ENCODE measurements around the gene BOD1L1. TPM values are rescaled to one million over a fixed set of nuclear protein-coding genes. Genes with fewer than 3 reads are reported as not detected.

The BOD1L1 gene
- total RNA-seq, 1 donor from 2014 or later: 28.4 TPM

DNA sequence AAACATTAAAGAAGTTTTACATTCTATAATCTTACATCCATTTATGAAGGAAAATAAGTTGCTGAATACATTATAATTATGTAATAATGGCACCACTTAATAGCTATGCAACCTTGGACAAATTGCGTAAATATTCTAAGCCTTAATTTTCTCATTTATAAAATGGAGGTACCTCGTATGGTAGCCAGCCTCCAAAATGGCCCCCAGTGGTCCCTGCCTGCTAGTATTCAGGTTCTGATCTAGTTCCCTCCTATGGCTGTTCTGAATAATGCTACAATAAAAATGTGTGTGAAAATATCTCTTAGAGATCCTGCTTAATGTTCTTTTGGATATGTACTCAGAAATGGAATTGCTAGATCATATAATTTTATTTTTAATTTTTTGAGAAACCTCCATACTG is 72.2 kb downstream of the BOD1L1 start:
- DNase-seq: no peak

DNA sequence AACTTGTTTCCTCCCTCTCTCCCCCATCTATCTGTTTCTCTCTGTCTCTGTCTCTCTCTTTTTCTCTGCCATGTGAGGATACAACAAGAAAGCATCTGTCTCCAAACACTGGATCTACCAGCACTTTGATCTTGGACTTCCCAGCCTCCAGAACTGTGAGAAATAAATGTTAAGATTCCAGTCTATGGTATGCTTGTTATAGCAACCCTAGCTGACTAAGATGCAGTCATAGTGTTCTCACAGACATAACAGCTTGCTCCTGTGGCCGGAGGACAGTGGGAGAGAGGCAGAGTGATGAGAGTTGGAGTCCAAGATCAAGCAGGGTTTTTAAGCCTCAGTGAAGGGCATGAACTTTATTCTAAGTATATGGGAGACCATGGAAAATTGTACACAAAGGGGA is 74.4 kb downstream of the BOD1L1 start:
- no peak for DNase-seq

DNA sequence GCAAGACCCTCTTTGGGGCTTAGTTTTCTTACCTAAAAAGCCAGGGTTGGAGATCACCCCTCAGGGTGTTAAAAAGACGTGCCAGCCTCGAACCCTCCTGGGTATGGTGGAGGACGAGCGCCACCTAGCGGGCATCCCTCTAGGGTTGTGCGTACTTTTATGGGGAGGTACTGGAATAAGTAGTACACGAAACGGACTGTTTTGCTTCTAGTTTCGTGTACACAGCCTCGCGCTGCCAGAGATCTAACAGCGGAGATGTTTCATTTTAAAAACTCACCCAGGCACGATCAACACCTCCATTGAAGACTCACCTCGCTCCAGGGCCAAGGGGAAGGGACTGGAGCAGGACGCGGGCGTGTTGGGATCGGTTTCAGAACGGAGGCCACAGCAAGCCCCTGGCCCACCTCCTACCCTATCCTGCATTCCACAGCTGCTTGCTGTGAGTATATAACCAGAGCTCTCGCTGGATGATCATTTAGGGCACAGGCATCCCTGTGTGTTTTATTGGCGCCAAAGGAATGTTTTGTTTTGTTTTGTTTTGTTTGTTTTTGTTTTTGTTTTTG is 78.5 kb downstream of the BOD1L1 start:
- DNase-seq: peak; percentile 87

DNA sequence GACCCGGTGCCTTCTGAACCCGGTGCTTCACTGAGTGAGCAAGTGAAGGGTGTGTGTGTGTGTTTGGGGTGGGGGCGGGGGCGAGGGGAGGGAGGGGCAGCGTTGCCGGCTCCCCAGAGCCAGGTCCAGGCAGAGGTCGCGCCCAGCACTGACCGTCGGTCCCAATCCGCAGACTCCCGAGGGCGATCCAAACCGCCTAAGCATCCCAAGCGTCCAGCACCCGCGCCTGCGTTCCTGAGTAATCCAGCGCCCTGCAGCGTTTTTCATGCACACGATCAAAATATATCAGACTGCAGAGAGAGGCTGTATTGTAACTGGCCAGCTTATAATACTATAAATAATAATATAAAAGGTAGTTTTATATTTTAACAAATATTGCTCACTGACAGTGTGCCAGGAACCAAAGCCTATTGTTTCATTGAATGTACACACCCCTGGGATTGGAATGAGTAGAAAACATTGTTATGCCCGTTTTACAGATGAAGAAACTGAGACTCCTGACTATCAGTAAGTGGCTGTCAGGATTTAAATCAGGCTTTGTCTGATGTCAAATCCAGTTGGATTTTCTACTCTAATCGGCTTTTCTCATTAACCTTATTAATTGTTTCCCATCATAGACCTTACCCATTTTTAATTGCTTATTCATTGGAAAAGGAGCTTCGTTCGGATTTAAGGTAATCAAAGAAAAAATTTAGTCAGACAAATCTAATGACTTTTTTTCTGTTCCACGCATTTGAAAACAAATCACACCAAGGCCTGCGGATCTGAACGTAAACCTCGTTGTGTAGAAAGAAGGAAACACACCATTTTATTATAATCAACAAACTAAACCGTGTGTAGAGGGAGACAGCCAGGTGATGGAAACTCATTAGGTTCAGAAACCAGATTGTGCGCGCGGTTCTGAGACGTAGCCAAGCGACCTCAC is 79.2 kb downstream of the BOD1L1 start:
- DNase-seq: no peak

DNA sequence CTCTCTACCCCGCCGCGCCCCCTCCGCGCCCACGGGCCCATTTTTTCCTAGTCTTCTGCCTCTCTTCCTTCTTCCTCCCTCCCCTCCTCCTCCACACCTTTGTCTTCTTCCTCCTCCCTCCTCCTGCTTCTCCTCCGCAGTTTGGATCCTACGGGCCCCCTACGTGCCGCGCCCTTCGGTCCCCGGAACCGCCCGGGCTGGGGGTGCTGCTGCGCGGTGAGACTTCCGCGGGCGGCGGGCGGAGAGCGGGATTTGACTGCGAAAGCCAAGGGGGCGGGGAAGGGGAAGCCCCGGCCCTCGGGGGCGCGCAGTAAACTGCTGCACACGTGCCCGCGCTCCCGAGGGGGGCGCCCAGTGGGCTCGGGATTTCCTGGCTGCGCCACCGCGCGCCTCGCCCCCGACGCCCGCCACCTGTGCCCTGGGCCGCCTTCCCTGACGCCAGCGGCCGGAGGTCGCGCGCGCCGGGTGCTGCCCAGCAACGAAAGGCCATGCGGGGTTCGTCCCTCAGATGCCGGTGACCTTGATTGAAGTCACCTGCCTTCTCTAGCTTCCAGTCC is 80.0 kb downstream of the BOD1L1 start:
- DNase-seq: no peak

DNA sequence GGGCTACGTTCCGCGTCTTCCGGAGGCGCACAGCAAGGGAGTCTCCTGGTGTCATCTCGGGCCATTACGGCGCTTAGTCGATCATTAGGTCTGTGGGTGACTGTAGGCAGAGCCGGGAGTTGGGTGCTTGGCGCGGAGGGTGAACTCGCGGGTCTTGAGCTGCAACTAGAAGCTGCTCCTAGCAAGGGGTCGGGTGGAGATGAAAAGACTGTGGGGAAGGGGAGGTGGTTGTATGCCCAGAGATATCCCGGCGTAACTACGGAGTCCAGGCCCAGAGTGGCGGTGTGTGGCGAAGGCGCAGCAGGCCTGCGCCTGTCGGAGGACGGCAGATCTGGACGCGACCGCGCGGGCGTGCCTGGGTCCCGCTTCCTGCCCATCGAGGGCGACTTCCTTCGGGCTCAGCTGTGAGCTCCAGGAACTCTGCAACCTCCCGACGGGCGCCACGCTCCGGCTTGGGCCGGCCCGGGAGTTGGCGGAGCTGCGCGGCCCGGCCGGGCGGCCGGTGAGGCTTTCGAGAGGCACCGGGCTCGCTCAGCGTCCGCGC is 80.5 kb downstream of the BOD1L1 start:
- no peak for DNase-seq

DNA sequence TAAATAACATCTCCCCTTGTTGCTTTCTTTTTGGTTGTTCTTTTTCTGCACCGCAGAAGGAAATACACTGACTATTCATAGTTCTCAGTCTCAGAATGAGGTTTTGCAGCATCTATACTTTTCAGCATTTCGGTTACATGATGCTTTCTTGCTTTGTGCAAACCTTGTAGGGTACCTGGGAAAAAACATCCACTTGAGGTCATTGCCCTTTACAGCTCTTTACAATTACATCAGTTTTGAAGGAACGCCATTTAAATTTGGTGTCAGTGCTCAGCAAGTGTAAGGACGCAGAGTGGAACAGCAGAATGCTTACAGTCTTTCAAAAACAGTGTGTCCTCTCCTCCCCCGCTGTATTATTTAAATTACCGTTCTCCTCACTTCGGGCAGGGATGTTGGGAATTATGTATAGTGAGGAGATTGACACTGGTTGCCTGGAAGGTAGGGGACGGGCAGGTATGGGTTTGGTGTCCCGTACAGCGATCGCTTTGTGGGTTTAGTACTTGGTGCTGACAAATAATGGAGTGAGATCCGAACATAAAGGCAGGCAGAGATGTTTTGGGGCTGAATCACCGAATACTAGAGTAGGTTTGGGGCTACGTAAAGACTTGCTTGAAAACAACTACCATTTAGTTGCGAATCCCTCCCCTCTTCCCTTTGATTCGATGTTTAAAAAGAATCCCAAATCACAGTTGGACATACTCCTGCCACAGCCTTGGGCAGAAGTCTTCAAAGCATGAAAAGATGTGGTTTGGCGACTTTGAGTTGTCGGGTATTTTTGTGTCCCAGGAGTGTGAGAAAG is 81.2 kb downstream of the BOD1L1 start:
- no peak for DNase-seq

DNA sequence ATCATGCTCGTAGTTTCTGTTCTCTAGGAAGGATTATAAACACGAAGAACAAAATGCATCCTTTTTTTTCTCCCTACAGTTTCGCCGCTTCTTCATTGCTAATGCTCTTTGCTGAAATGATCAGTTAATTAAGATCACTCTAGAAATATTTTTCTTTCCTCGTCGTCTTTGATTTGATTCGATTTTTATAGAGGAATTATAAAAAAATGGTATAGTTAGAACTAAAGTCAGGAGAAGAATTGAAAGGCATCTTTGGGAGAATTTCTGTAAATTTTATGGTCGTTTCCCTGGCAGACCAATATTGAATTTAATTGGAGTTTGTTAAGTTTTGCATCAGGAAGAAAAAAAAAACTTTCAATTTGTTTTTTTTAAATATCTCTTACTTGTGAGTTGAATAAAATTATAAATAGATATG is 82.1 kb downstream of the BOD1L1 start:
- DNase-seq: no peak

DNA sequence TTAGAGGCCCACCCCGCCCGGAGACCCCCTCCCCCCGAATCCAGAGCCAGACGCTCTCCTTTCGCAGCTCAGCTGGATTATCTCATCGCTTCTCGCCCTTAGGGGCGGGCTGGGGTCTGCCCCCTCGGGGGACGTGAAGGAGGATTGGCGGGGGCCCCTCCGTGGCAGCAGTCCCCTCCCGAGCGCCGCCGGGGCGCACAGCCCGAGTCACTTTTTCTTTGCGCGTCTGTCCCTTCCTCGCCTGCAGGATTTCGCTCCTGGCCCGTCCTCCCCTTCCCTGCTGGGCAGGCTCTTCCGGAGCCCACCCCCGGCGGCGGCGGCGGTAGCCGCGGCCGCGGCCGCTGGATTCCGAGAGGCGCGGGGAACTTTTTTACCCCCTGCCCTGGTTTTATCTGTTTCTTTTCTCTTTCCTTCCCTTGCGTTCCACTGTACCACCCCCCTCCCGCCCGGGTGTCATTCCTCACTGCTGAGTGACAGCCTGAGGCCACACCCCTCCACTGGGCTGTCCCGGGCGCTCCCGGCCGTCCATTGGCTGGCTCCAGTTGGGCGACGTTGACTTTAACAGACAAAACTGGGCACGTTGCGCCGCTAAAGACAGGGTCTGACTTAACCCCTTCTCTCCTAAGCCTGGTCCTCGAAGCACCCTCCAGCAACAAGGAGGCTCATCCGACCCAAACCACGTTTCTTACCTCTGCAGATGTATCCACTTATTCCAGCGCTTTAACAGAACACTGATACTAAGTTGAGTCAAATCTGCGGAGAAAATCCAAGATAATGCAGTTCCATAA is 82.7 kb downstream of the BOD1L1 start:
- peak; percentile 68 for DNase-seq

DNA sequence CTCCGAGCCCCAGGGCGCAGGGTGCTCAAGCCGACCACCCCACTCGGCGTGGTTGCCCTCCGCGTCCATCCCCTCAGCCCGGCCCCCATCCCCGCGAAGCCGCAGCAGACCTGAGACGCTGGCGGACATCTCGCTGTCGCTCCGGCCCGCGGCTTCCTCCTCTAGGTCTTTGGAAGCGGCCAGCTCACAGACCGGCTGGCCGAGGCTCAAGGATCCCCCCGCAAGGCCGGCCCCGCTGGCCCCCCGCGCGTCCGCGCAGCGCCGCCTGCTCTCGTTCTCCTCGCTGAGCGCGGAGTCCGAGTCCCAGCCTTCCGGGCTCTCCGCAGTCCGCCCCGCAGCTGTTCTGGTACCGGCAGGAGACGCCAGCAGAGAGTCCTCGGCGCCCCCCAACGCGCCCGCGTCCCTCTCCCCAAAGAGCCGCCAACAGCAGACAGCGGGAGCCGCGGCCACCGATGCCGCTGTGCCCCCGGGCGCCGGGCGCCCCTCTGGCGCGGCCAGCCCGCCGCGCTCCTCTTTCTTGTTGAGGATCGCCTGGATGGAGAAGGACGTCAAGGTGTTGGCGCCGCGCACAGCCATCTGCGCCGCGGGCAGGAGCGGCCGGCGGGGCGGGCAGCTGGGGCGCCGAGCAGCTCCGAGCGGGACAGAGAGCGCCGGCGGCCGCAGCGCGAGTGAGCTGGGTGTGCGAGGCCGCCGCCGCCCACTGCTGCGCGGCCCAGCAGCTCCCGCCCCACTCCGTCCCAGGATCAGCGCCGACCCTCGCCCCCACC is 83.5 kb downstream of the BOD1L1 start, which contains the start of gene NKX3-2:
Gene NKX3-2 (minus strand): TSS at position 670 of the 767 bp plus-strand sequence. CDS start 94 bp downstream, at position 576.
- peak; percentile 41 for DNase-seq

DNA sequence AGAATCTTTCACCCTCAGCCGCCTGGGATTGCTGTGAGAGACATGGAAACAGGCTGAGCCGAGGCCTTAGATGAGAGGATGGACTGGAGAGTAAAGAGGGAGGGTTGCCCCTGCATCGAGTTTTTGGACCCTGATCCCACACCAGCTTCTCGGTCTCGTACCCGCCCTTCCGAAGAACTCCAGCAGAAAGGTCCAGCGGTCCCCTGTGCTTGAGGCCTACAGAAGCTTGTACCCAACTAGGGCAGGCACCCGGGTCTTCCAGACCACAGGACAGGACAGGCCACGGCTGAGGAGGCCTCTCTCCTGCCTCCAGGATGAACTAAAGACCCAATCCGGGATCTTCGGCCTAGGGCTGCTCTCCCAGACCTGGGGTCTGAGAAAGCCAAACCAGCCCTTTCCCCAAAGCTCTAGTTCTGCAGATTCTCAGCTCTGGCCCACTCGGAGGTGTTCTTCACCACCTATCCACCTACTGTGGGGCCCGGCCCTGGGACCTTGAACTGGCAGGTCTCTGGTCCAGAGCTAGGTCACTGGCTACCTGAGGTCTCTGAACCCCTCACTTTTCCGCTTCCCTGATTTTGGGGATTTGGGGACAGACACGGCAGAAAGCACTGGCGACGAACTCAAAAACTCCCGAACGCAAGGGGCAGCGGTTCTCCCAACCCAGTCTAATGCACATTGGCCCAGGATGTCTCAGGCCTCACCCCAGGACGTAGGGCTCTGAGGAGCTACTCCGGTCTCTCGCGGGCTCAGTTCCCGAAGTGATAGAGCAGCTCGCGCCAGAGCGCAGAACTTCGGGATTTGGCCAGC is 84.3 kb downstream of the BOD1L1 start:
- no peak for DNase-seq

DNA sequence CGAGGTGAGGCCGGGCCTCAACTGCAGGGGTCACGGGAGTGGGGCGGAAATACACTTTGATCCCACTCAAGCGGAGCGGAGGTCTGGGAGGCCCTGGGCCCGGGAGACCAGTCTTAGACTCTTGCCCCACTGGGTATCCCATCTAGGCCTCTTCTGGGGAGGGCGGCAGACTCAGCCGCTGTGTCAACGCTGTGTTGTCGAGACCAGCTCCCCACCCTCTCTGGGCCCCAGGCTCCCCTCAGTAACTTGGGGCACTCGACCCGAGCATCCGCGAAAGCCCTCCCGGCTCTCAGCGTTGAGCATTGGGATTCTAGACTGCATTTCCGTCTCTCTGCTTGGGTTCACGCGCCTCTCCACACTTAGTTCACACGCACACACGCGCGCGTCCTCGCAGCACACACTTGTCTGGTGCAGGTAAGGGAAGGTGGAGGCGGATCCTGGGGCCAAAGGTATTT is 84.9 kb downstream of the BOD1L1 start:
- no peak for DNase-seq

DNA sequence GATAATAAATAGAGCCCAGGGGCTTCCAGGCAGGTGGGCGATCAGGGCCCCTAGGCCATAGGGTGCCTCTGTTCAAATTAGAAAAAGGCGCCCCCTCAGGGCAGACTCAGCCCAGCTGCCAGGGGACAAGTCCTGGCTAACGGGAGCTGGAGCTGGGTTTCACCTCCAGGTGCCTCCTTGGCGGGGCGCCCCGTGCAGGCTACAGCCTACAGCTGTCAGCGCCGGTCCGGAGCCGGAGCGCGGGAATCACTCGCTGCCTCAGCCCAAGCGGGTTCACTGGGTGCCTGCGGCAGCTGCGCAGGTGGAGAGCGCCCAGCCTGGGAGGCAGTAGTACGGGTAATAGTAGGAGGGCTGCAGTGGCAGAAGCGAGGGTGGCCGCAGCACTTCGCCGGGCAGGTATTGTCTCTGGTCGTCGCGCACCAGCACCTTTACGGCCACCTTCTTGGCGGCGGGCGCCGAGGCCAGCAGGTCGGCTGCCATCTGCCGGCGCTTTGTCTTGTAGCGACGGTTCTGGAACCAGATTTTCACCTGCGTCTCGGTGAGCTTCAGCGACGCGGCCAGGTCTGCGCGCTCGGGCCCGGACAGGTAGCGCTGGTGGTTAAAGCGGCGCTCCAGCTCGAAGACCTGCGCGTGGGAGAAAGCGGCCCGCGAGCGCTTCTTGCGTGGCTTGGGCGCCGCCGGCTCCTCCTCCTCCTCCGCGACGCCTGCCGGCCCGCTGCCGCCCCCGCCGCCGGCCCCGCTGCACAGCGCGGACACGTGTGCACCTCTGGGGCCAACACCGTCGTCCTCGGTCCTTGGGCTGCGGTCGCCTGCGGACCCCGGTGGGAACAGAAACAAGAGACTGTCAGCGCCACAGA is 85.6 kb downstream of the BOD1L1 start:
- no peak for DNase-seq

DNA sequence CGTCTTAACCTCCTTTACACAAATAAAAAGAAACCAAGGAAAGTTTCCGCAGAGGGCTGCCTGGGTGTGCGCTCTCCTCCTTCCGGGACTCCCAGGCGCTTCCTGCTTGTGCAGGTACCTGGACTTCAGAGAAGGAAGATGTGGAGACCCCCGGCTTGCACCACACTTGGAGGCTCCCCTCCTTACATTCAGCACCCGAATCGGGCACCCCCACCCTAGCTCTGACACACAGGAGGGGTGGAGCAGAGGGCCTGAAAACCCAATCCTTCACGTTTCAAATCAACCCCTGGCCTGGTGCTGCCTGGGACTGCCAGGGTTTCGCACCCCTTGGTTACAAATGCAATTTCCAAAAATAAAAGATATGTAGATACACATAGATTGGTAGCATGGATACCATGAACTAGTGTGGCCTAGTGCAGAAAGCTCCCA is 86.3 kb downstream of the BOD1L1 start:
- DNase-seq: no peak

DNA sequence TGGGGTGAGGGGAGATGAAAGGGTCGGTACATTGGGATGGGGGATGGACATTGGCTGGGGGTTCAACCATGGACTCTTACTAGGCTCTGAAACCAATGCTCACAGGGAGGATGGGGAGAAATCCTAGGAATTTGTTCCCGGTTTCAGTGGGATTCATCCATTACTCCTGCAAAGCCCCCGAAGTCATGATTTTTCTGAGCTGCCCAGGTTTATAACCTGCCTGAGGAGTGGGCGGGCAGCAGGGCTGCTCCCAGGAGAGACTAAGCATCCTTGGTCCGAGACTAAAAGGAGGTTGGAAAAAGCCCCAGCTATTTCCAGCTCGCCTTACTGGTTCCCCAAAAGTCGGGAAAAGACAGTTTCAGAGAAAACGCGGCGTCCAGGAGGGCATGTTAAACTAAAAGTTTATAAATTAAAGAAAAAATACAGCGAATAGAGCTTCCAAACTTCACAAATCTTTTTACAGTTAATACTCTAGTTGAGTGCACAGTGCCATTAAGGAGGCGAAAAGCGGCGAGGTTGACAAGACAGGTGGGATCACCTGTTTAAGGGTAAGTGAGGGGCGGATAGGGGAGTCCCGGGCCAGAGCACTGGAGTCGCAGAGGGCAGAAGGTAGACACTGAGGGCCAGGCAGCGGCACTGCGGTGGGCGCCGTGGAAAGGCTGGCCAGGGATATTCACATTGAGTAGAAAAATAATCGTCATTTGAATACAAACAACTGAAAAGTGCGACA is 86.9 kb downstream of the BOD1L1 start:
- no peak for DNase-seq

DNA sequence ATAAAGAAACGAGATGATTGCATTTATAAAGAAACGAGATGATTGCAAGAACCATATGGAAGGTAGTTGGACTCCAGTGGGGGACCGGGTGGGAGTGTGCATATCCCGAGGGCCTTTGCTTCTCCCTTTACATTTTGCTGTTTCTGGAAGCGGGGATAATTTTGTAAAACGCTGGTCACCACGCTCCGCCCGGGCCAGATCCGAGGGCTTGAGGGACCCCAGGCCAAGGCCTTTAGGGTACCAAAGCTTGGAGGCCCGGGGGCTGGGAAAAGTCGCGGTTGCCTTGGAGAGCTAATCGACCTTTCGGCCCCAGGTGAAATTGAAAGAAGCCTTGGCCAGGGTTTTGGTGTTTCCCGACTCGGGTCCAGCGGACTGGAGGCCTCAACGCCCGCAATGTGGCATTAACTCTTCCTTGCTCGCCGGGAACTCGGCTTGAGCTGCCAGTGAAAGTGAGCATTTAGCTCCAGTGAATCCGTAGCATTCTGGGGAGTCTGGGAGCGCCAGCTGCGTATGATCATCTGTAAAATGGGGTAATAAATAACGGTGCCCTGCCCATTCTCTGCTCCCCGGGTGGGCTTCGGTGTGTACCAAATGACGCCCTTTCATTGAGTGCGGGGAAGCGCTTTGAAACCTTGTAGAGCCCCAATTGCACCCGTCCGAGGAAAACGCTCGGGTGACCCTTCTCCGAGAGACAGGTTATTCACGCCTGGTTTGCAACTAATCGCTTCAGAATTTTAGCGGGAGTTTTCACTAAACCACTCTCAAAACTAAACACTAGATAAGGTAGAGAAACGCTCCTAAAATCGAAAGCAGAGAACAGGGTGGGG is 87.7 kb downstream of the BOD1L1 start:
- DNase-seq: no peak

DNA sequence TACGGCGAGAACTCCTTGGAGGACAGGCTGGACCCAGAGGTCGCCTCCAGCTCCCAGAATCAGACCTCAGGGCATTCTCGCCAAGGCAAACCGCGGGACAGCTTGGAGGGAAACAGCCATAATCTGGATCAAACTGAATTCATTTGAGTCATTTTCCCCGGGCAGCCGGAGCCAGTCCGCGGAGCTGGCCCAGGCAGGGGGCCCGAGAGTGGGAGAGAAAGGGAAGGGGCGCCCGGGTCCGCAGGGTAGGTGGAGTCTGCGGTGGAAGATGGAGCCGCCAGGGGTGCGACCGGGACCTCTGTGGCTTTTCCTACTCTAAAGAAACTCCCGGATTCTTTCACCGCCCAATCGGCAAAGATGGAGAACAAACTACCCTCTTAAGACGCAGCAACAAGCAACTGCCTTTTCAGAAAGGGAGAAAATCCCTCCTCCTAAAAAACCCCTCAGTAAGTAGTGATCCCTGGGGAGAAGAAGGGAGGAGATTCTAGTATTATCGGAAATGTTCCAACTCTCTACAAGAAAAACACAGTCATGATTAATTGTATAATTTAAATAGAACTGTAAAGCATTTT is 88.4 kb downstream of the BOD1L1 start:
- DNase-seq: no peak
